ENCODE data around the gene ANKRD13B.
"Not testable (repeated sequence)": the region's sequence is repeated elsewhere in the genome, so short reads cannot be mapped to it uniquely, and the experiment has no call there.

The ANKRD13B gene

DNA sequence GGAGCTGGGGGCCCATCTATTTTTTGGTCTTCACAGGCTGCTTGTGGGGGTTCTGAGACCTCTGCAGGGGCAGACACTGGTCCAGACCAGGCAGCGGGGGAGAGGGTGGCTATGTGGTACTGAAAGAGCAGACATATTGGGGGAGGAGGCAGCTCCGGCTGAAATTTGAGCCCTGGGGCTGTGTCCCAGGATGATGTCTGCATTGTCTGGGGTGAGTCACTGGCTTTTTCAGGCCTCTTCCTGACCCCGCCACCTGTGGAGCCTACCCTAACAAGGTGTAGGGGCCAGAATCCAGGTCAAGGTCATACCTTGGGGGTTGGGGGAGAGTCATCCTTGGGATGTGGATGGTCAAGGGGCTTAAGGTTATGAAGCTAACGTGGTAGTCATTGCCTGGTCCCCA, 27.3 kb downstream of the ANKRD13B start:
- no peak for DNase-seq

DNA sequence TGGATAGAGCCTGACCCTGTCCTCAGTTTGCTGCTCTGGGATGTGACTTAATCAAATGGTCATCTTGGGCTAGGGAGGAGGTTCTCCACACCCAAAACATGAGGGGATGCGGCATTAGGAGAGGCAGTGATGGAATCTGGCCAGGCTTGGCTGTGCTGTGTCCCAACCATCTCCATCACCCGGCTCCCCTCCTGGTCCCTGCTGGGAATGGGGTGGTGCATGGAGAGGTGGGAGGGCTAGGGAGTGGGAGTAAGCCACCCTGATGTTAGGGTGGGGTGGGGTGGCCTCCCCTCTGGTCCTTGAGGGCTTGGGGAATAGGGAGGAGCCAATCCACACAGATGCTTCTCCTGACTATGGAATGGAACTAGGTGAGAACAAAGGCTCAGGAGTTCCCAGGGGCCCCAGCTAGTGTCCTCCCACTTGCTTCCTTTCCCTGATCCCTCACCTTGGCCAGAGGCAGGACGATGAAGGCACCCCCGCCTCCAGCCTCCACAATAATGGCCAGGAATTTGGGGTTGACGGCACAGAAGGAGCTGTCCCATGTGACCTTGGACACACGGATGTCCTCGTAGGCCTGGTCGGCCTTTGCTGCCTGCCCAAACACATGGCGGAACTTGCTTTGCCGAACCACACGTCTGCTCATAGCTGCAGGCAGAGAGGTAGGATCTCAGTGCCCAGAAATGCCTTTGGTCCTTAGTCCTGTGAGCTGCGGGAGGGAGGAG, 28.0 kb downstream of the ANKRD13B start:
- DNase-seq = no peak

DNA sequence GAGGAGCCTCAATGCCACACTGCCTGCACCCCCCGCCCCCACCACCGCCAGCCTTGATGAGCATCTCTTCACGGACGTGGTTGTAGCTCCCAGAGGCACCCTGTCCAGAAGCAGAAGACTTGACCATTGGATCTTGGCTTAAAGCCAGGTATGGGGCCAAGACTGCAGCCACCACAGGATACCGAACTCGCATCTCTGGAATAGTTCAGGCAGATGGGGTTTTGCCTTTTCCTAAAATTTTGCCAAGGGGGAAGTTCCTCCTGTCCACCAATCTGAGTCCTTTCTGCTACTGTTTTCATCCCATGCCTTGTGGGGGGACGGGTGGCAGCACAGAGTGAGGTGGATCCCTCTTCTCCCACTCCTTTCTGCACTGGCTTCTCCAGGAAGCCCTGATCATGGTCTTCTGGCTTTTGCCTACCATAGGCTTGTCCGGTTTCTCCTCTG, 28.8 kb downstream of the ANKRD13B start:
- DNase-seq = no peak

- no peak for DNase-seq
These were observed 29.7 kb downstream of the ANKRD13B start, which contains the start of gene CORO6 for GRCh38 chr17:29622337-29623282. Gene CORO6 (minus strand): TSS chr17:29622912. CDS start chr17:29621421, 1,491 bp downstream.

DNA sequence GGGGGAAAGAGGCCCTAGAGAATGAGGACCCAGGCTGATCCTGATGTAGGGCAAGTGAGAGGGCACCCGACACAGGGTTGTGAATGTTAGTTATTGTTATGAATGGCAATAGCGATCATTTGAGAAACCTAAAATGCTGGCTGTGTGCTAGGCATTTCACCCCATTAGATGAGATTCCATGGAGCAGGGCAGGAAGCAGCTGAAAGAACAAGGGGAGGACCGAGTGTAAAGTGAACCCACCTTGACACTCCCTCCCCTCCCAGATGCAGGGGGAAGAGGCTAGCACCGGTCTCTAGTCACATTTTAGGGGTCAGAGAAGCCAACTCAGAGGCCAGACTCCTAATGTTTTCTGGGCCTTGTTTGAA, 30.3 kb downstream of the ANKRD13B start:
- no peak for DNase-seq

GRCh38 chr17:29624586-29624985, 31.7 kb downstream of the ANKRD13B start:
- no peak for DNase-seq

DNA sequence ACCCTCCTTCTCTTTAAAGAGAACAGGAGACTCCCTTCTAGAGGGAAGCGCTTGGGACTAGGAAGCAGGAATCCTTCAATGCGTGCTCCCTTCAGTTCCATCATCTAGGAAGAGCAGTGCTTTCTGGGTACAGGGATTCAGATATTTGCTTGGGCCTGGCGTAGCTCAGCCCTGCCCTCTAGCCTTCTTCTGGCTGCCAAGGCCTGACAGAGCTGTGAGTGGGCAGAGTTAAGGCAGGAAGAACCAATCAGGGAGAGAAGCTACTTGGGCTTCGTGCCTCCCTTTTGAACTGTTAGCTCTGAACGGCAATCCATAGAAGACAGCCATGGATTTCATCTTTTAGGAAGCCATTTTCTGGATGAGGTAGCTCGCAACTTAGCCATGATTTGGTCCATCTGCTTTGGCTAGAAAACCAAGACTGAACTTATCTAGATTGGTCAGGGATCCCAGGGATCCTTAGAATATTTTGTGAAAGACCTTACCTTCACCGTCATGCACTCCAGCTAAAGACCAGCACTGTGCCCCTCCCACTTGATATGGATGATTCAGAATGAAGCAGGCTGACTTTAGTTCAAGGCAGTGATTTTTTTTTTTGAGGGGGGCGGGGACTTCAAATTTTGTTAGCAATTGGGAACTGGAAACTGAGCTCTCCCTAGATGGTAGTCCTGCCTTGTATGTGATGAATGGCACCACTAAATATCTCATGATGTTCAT, 32.3 kb downstream of the ANKRD13B start:
- DNase-seq = no peak

DNA sequence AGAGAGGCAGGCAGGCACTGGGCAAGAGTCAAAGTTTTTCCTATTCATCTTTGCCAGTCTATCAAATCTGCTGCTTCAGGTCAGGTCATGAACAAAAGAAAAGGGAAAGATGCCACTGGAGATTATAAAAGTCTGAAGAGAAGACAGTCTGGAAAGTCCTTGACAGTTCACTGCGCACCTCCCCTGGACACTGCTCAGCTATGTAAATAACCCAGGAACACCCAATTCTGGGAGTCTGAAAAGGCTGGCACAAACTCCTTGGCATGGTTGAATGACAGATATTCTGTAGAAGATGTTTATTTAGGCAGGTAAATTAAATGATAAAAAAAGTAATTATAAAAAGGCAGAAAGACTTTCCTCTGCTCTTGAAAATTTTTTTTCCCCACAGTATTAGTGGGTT, 35.0 kb downstream of the ANKRD13B start:
- DNase-seq = no peak

GRCh38 chr17:29628644-29629043, 35.7 kb downstream of the ANKRD13B start:
- DNase-seq = no peak

DNA sequence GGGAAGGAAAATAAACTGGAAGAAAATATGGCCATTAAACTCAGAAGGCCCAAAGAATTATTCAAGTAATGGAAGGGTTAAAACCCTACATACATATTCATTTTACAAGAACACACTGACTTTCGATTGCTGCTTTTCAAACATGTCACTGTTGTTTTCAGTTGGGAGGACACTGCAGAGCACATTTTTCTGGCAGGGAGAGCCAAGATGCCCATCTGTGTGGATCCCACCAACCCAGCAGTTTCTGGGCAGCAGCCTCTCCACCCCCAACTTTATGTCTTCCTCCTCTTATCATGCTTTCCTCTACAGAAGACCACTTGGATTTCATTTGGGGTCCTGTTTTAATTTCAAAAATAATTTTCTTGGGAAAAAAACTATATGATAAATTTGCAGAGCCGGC, 36.9 kb downstream of the ANKRD13B start:
- DNase-seq = no peak

DNA sequence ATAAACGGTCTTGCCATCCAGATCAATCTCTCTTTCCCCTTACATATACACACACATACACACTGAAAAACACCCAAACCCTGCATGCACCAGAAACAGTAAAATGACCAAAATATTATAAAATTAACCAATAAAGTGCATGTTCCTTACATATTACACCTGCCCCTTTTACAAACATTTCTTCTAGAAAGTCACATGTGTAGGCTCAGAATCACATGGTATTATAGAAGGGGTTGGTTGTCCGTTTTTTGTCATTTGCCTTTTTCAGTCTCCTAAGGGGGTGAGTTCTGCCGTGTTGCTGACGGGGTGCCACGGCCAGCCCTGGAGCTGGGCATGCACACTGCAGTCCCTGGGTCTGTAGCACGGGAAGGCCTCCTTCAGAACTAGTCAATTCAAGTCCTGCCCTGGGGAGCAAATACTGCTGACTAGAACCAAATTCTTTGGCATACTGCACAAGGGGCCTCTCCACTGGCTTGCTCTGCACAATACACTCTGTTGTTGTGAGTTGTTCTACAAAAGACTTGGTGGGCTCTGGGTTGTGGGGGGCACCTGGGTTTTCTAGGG, 37.8 kb downstream of the ANKRD13B start:
- no peak for DNase-seq

GRCh38 chr17:29633886-29634285, 41.0 kb downstream of the ANKRD13B start:
- no peak for DNase-seq

GRCh38 chr17:29640413-29640812, 47.5 kb downstream of the ANKRD13B start:
- DNase-seq = no peak

- DNase-seq = no peak
These were observed 48.2 kb downstream of the ANKRD13B start for GRCh38 chr17:29640981-29641642.

- no peak for DNase-seq
These were observed 49.3 kb downstream of the ANKRD13B start for GRCh38 chr17:29642171-29642611.

DNA sequence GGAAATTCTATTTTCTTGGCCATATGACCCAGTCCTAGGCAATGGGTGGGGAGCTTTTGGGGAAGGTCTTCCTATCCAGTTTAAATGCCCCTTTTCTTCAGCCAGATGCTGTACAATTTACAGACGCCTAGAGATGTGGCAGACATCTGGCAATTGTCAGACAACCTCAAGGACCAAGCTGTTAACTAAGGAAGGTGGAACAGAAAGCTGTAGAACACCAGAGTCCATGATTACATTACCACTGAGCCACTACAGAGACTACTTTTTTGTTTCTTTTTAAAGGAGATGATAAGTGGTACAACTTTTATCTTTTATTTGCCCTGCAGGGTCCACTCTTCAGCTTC, 50.9 kb downstream of the ANKRD13B start:
- no peak for DNase-seq

GRCh38 chr17:29645515-29646051, 52.7 kb downstream of the ANKRD13B start:
- DNase-seq = no peak

DNA sequence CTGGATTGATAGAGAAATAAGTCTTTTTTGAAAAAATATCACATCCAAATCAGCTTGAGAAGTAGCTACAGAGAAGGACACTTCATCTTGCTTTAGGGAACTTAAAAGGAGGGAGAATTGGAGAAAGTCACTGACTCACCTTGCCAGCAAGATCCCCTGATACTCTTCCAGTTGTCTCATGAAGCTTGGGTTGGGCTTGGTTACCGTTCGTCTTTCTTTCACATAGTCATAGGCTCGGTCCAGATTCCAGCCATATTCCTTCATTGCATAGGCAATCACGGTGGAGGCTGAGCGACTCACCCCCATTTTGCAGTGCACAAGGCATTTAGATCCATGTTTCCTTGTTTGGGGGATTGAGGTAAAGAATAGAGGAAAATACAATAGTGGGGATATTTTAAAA, 55.1 kb downstream of the ANKRD13B start:
- DNase-seq = no peak

GRCh38 chr17:29649359-29649758, 56.4 kb downstream of the ANKRD13B start:
- DNase-seq = no peak

GRCh38 chr17:29650396-29650795, 57.5 kb downstream of the ANKRD13B start:
- DNase-seq = no peak

- DNase-seq = not testable (repeated sequence)
These were observed 59.0 kb downstream of the ANKRD13B start for GRCh38 chr17:29651913-29652312.

DNA sequence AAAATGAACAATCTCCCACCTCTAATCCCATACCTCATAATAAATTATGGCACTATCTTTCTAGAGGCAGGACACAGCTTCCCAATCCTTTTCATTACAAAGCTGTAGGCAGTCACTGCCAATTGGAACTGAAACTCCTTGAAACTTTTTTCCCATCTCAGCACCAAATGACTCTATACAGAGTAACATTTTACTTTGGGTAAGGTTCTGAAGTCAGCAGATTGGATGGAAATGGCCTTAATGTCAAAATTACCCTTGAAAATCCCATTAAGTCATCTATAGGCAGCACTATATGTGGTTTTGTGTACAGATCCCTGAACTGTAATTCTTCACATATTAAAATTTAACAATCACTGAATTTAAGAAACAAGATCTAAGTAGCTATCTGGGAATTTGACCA, 60.0 kb downstream of the ANKRD13B start:
- DNase-seq = no peak

All from 8988T (cell line).